GM21529 (cell line): ENCODE results near the gene SLC12A3.

Experiments used
- ATAC-seq: cut with Tn5 transposase; IDR thresholded peaks from one replicate; pipeline ENCODE4 v1.9.1; 2021; ENCODE audit not compliant: unreplicated experiment

The SLC12A3 gene

DNA sequence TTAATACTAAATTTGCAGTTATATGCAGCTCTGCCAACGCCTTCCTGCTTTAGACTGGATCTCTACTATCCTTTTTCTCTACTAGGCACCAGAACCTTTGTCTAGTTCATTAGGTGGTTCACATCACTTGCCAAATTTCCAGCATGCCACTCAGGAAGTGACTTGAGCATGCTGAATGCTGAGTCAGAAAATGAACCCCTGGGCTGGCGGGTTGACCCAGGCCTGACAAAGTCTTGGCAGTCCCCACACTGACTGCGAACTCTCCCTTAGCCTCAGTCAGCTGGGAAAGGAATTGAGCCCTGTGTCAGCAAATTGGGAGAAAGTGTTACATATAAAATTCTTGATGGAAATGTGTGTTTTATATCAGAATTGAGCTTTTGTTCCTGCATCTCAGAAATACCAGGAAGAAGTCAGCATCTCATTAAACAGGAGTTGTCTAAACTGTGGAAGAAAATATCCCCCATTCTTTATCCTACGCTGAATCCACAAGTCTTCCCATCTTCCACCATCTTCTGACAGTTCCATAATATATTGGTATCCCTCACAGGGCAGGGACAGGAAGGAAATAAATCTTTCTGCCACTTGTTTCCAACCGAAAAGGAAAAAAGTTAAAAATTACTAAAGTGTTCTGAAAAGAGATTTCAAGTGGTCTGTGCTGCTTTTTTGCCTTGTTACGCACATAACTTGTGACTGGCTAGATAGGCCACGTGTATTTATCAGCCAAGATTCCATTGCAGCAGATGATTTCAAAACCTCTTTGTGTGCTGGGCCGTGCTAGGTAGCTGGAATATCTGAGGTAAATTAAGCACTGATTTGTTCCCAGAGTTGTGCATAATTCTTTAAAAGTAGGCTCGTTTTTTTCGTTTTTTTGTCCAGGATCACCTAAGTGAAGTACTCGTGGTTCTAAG, 16.7 kb upstream of the SLC12A3 start:
- no peak for ATAC-seq

GRCh38 chr16:56848955-56849689, 15.9 kb upstream of the SLC12A3 start:
- no peak for ATAC-seq

DNA sequence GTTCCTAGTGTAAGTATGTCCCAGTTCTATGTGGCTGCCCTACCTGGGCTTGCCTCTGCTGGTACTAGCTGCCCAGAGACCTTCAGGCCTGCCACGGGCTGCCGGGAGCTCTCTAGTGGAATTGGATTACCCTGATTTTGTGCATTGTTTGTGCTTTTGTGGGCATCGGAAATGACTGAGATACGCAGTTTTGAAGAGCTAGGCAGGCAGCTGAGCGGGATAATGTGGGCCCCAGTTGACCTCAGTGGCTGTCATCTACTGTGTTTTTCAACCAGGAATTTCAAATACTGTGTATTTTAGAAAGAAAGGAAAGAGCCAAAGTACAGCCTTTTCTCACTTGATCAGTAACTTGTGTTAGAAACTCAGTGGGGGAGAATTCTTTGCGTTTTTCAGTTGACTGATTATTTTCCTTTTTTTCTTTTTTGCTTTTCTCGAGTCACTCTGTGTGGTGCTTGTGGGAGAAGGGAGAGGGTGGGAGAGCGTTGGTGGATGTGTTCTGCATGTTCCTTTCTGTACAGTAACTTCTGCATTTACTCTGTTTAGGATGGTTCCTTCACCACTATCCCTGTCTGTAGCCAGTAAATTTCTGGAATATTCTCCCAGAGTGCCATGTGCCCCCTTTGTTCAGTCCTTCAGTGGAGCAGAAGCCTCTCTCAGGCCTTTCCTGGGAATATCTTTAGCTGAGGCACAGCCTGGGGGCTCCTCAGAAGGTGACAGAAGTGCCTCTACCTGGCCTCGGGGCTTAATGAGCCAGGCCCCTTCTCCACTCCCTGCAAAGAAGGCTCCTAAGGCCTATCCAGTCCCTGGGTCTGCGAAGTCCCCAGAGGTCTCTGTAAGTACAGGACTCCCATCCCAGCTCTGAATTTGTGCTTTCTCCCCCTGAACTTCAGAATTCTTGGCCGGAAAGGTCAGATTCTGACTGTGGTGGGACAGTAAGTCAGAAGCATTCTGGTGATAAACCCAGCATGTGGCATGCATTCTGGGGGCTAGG, 15.0 kb upstream of the SLC12A3 start:
- no peak for ATAC-seq

DNA sequence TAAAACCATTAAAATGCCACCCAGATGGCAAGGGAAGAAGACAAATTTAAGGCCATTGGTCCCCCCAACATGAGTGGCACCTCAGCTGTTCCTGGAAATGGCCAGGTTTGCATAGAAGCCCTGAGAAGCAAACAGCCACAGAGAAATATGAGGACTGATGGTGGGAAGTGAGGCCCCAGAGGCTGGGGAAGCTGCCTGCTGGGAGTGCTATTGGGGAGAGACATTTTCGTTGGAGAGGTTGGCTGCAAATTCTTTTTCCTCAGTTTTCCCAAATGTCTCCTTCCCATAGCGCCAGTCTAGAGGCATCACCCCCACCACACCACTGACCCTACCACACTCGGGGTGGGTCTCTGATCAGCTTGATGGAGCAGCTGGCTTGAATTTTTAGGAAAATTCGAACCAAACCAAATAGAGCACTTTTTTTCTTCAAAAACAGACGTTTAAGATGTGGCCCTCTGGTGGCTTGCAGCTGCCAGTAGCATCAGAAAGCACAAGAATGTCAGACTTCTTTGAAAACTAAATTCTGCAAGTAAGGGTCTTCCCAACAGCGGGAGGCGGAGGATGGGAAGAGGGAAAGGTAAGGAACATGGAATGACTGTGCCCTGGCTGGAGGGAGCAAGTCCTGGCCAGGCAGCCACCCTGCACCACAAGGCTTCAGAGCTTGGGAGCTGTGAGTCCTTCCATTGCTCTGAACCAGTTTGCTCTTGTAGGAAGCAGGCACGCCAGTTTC, 13.2 kb upstream of the SLC12A3 start:
- no peak for ATAC-seq

DNA sequence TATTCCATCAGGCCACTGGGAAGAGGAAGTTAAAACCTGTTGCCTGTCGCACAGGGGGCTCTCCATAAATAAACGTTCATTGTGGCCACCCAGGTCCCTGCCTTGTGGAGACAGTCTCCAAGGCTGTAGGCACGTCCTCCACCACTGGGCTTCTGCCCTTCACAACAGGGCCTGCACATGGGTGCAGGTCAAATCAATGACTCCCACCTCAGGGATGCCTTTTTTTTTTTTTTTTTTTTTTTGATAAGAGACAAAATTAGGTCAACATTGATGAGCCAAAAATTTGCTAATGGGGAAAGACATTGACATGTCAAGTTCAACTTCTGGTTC, 12.6 kb upstream of the SLC12A3 start:
- ATAC-seq, result no peak

GRCh38 chr16:56852968-56853367, 12.0 kb upstream of the SLC12A3 start:
- no peak for ATAC-seq

DNA sequence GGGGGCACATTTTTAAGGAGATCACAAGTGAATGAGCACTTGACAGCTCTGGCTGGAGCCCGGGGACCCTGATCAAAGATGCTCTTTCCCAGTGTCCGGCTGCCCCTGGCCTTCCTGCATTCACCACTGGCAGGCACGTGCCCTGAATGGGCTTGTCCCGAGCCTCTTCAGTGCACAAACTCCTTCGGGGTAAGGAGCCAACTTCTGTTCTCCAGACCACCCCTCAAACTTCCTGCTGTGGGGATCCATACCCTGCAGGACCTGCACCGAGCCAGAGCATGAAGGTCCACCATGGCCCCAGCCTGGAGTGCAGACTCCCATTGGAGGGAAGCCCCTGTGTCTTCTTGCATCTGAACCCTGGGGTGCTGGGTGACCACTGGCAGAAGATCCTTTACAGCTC, 9.8 kb upstream of the SLC12A3 start:
- no peak for ATAC-seq

DNA sequence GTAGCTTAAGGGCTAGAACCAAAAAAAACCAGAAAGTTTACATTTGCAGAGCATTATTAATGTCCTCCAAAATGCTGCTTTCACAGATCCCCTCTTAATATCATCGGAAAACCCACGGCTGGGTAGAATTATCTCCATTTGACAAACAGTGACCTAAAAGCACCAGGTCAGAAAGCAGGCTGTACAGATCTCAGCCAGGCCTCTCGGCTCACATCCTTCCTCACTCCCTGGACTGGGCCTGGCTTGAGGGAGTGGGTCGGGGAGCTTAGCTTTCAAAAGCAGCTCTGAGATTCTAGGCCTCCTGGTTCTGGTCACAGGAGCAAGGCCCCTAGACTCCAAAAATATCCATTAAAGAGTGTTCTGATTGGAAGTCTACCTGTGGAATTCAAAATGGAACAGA, 9.1 kb upstream of the SLC12A3 start:
- ATAC-seq, result no peak

- ATAC-seq, result no peak
Observed at GRCh38 chr16:56856876-56857447, 8.0 kb upstream of the SLC12A3 start.

DNA sequence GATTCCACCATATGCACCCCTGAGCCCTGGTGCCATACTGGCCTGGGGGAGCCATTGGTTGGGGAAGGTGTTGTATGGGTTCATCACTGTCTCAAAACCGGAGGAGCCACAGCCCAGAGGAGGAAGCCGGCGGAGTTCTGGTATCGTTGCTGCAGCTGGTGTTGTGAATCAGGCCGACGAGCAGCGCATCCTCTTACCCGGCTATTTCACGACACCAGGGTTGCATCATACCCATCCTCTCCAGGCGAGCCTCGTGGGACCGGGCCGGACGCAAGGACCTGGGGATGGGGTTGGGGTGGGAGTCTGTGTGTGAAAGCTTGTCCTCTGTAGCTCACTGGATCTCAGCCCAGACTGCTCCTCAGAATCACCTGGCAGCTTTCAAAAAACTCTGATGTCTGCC, 6.6 kb upstream of the SLC12A3 start:
- ATAC-seq, result no peak

DNA sequence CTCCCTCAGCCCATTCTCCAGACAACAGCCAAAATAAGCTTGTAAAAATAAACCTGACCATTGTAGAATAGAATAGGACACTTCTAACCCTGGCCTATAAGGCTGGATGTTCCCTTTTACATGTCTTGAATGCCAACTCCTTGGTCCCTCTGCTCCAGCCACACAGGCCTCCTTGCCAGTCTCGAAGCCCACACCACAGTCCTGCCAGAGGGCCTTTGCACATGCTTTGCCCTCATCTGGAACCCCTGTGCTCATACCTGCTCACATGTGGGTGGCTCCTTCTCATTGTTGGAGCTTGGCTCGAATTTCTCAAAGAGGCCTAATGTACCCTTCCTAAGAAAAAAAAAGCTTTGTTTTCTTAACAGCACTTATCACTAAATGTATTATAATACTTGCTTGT, 5.4 kb upstream of the SLC12A3 start:
- no peak for ATAC-seq

DNA sequence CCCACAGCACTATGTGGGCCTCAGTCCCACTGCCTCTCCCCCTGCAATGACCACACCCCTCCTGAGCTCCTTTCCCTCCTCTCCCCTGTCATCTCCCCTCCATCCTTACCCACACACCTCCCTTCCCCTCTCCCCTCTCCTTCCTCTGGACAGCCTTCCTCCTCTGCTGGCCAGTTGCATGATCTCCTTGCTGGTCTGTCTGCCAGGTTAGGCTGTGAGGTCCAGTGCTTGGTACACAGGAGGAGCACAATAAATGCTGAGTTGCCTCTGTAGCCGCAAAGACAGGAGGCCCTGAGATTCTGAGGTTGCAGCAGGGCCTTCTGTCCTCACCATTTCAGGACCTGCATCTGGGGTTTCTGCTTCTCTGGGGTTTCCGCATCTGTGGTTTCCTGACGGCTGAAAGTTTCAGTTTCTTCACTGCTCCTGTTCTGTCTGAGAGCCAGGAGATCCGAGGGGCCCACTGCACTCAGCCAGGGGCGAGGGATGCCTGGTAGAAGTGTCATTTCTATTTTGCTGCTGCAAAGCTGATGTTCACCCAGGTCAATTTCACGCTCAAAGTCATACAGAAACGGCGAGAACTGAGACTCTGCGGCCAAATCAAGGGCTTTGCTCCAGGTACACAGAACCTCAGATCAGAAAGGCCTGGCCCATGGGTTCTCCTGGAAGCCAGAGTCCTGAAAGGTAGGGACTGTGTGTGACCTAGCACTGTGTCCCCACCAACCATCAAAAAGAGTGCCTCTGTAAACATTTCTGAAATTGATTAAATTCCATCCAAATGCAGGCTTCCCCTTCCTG, 4.6 kb upstream of the SLC12A3 start:
- ATAC-seq, result peak; percentile 89

DNA sequence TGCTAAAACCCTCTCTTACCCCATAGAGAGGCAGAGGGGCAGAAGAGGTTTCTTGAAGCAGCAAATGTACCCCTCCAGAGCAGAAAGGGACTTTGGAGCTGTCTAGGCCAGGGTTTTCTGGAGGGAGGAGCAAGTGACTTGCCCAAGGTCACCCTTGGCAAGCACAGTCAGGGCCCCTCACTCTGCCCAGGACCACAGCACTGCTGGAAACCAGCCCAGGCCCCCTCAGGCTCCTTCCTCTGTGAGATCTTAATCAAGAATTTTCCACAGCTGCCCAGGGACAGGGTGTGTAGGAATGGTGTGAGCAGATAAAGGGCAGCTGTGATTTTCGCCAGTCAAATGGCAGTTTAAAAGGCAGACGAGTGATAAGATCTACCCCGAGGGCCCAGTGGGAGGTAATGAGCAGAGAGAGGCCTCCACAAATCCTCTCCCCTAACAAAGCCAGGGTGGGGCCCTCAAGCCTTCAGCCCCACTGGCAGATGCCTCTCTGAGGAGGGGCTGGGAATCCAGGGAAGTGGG, 3.9 kb upstream of the SLC12A3 start:
- no peak for ATAC-seq

DNA sequence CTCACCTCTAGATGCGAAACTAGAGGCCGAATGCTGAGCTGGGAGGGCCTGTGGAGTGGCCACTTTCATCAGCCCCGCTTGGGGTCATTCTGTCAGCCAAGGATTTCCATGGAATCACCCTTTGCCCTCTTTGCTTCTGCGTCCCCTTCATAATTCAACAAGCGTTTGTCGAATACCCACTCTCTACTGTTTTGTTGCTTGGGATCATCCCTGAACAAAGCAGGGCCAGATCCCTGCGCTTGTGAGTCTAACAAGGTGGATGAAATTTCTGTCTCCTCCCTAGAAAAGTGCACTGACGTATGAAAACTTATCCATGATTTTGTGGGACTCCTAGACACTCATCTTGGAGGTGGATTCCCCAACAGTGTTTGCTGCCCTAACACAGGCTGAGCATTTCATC, 3.3 kb upstream of the SLC12A3 start:
- no peak for ATAC-seq

- ATAC-seq, result no peak
Observed at GRCh38 chr16:56862776-56863175, 2.2 kb upstream of the SLC12A3 start.

DNA sequence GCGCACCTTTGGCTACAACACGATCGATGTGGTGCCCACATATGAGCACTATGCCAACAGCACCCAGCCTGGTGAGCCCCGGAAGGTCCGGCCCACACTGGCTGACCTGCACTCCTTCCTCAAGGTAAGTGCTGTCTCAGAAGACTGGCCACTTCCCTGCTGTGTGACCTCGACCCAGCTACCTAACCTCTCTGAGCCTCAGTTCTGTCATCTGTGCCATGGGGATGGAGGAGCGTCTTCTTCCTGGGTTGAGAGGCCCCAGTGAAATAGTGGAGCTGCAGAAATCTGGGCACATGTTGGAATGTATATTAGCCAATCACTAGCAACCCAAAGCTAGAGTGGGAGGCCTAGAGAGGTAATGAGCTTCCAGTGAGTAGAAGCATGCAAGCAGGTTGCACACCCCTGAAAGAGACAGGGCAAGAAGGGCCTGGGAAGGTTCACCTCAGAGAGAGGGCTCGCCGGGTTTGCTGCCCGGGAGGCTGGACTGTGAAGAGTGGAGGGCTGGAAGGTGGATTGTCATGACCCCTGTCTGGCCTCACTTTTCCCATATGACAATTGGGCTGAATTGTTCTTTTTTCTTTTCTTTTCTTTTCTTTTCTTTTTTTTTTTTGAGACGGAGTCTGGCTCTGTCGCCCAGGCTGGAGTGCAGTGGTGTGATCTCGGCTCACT, 521 bp downstream of the SLC12A3 start:
- ATAC-seq, result no peak

GRCh38 chr16:56866955-56867830, 2.2 kb downstream of the SLC12A3 start:
- ATAC-seq, result no peak

DNA sequence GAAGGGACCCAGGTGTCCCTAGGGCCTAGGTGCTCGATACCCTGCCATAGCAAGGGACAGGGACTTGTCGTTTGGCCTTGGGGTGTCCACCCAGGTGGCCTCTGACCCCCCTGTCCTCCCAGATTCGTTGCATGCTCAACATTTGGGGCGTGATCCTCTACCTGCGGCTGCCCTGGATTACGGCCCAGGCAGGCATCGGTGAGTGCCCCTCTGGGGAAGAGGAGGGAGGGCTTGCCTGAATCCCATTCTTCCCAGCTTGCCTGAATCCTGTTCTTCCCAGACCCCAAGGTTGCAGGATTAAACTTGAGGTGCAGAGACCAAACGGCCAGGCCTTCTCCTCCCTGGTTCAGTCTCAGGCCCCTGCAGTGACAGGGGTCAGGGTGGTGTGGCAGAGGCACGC, 3.2 kb downstream of the SLC12A3 start:
- no peak for ATAC-seq
